HG02642 (cell line): ENCODE results near the gene ATE1.

Experiments
- ATAC-seq: cut with Tn5 transposase; IDR thresholded peaks from one replicate; pipeline ENCODE4 v1.9.1; 2021; ENCODE audit warnings: mild to moderate bottlenecking; ENCODE audit not compliant: unreplicated experiment, poor library complexity

The ATE1 gene

GRCh38 chr10:121880895-121881294 lies 46.9 kb downstream of the ATE1 start:
- ATAC-seq = no peak

- no peak for ATAC-seq
Measured at GRCh38 chr10:121879476-121879875, 48.4 kb downstream of the ATE1 start.

DNA sequence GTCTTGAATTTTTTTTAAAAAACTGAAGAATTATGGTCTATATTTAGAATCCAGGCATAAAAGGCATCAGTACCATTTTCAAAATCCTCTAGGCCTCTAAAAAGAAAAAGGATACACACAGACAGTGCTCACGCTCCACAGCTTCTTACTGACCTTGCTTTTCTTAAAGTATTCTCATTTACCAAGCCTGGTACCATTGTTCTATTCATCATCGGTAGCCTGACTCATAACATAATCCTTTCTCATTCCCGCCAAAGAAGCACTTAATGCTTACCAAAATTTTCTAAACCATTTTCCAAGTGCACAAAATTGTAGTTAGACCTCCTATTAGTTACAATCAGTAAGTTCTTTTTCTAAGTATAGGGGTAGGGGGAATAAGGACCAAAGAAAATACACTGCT lies 54.6 kb downstream of the ATE1 start:
- no peak for ATAC-seq

DNA sequence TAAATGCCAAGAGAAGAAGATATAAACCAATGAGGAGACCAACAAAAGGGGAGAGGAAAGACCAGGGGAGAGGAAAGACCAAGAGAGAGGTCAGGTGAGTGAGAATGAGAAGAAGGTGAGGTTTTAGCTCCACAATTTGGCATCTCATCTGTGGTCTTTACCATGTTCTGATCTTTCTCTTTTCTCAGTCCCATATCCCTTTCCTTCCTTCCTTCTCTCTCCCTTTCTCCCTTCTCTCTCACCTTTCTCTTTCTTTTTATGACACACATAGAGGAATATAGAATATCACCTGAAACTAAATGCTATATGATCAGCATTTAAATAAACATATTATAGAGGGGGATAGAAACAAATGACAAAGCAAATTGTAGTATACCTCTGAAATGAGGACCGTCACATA lies 57.4 kb downstream of the ATE1 start:
- no peak for ATAC-seq

DNA sequence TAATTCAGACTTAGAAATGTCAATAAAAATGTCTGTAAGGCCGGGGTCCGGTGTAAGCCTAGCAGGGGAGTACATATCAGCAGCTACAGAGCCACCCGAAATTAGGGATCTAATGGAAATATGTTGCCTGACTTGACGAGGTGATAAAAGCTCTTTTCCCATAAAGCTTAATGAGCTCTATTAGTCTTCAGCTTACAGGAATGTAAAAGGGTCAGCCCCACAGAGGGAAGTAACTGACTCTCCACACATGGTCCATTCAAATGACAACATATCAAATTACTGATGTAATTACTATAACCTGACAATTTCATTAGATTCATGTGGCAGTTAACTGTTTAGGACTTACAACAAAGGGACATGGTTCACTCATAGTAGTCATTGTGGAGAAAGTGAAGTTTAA lies 62.3 kb downstream of the ATE1 start:
- no peak for ATAC-seq

DNA sequence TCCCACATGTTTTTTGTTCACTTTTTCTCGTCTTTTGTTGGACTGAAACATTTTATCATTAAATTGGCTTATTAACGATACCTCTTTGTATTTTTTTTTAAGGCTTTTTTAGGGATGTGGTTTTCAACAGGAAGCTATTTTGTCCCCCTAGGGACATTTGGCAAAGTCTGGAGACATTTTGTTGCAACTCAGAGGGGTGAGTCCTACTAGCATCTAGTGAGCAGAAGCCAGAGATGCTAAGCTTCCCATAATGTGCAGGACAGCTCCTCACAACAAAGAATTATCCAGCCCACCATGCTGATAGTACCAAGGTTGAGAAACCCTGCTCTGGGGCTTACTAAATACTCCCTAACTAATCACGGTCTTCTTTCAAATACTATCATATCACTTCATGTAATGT lies 63.2 kb downstream of the ATE1 start:
- no peak for ATAC-seq

- no peak for ATAC-seq
Measured at GRCh38 chr10:121864168-121864567, 63.7 kb downstream of the ATE1 start.

- no peak for ATAC-seq
Measured at GRCh38 chr10:121862649-121863048, 65.2 kb downstream of the ATE1 start.

DNA sequence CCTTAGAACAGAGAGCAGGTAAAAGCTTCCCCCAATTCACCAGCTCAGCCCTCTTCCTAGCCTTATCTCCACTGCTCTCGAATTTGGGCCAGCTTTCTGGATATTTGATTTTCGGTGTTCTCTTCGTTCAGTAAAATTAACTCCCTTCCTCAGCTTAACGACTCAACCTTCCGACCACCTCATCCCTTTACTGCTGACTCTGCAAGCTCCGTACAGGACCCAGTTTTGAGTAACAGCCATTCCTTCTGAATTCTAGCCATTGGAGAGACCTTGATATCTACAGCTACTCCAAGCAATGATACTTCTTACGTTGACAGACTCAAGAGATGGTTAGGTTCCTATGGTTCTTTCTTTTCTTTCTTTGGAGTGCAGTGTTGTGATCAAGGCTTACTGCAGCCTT lies 65.8 kb downstream of the ATE1 start:
- ATAC-seq = no peak

DNA sequence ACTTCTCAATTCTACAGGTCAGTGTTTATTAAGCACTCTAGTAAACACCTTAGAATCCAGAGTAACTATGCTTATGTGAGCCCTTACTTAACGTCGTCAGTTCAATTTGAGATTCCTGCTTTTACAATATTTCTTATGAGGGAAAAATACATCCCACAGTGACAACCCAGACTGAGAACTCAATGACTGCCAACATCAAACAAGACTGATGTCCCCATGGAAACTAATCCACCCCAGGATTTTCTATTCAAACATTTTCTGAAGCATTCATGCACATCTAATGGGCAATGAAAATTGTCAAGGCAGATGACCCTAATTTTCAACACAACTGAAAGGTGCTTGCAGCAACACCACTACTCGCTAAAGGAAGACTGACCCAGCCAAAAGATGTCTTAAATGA lies 67.0 kb downstream of the ATE1 start:
- ATAC-seq = no peak

- ATAC-seq = no peak
Measured at GRCh38 chr10:121854809-121855445, 72.9 kb downstream of the ATE1 start.

GRCh38 chr10:121853950-121854349 lies 73.9 kb downstream of the ATE1 start:
- no peak for ATAC-seq

- no peak for ATAC-seq
Measured at GRCh38 chr10:121851786-121852185, 76.0 kb downstream of the ATE1 start.

DNA sequence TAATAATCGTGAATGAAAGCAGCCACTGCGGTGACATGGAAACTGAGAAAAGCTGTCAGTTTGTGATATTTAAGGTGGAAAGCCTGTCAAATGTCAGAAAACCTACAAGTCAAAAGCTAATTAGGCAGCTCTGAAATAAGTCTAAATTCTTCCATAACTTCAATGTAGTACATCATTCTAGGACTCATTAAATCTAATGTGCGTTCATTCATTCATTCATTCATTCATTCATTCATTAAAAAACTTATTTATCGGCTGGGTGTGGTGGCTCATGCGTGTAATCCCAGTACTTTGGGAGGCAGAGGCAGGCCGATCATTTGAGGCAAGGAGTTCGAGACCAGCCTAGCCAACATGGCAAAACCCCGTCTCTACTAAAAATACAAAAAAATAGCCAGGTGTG lies 79.7 kb downstream of the ATE1 start:
- ATAC-seq = no peak

DNA sequence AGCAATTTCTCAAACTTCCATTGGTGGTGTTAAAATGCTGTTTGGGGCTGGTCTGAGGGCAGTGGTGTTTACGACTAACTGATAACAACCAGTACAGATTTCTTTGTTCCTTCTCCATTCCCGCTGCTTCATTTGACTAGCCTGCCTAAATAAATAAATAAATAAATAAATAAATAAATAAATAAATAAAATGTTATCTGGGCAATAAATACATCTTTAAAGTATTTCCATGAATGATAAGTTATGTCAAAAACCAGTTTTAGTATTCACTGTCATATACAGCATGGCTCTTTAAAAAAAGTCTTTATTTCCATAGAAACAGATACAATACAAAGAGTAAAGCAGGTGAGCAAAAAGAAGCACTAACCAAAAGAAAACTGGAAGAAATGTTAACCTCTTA lies 81.3 kb downstream of the ATE1 start:
- no peak for ATAC-seq

DNA sequence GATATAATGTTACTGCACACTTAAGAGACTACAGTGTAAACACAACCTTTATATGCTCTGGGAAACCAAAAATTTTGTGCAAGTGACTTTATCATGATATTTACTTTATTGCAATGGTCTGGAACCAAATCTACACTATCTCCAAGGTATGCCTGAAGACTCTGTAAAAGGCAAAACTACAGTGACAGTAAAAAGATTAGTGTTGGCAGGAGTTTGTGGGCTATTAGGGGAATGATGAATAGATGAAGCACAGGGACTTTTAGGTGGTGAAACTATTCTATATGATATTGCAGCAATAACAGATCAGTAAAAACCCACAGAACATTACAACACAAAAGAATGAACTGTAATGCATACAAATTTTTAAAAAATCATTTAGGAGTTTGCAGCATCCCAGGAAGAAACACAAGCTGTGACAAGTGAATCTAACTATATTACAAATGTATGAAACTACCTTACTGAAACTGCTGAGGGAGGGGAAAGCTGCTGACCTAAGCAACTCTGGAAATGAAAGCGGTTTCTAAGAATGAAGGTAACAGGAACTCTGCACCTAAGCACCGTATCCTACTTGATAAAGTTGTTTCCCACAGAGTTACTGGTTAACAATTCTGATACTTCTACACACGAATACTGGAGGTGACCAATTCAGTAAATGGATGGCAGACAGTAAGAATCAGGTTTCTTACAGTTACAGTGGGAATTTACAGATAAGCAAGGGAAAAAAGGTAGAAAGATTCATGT lies 82.6 kb downstream of the ATE1 start:
- ATAC-seq = no peak

DNA sequence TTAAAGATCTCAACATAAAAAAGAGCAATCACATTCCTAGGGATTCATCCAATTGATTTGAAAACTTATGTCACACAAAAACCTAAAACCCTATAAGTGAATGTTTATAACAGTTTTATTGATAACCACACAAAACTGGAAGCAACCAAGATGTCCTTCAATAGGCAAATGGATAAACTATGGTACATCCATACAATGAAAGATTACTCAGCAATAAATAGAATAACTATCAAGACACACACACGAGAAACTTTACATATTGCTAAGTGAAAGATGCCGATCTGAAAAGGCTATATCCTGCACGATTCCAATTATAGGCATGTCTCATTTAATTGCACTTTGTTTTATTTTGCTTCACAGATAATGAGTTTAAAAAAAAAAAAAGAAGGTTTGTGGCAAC lies 83.3 kb downstream of the ATE1 start:
- no peak for ATAC-seq

GRCh38 chr10:121843379-121843778 lies 84.5 kb downstream of the ATE1 start:
- no peak for ATAC-seq

DNA sequence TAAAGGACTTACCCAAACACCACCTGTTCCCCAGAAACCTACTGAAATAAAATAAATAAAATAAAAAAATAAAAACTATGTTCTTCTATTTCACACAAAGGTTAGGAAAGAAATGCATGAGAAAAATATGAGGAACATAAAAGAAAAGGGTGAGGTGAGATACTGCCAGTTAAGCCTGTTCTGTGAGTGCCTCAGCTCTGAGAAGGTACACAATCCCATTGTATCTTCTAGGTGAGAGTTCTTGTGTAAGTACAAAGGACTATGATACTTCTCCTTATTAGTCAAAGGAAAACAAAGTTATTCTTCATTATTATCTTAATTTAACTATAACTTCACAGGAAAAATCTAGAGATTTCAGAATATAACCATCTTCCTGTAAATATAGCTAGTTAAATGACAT lies 86.0 kb downstream of the ATE1 start:
- no peak for ATAC-seq

- ATAC-seq = no peak
Measured at GRCh38 chr10:121838931-121839330, 88.9 kb downstream of the ATE1 start.

DNA sequence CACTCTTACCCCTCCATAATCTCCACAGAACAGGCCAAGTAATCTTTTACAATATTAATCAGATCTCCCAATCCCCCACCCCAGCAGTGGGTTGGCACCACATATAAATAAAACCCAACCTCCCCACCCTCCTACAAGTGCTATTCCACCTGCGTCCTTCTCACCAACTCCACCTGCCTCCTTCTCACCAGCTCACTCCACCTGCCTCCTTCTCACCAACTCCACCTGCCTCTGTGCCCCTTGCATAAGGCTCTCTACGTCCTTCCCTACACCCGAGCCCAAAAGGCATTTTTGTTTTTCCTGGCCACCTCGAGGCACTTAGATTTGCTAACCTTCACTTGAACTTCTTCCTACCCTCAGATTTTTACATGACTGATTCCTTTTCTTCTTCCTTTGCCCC lies 89.7 kb downstream of the ATE1 start:
- no peak for ATAC-seq

- ATAC-seq = no peak
Measured at GRCh38 chr10:121836171-121836570, 91.7 kb downstream of the ATE1 start.
